Measurements from ENCODE around the gene GNAZ.

GNAZ gene

DNA sequence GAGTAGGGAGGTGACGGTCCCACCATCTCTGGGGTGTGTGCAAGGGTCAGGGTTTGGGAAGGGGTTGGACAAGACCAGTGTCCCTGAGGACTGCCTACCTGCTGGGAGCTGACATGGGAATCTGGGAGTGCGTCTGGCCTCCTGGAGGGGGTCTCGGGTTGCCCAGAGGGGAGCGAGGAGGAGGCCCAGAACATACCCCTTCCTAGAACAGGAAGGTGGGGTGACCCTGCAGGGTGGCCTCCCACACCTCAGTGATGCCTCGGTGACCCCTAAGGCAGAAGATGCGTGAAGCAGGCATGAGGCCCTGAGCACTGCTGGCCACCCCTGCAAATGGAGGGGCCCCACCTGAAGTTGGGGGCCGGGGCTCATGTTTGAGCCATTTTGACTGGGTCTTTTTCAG lies 45.0 kb downstream of the GNAZ start:
- H3K27ac ChIP-seq (ENCODE audit: low read depth, low read length): no peak overlapping the region
- H3K4me1 ChIP-seq (ENCODE audit: insufficient read depth, low read length): peaks cover 5% of the 10 kb centered on the region
- no peak overlapping the region for H3K4me3 ChIP-seq (ENCODE audit: low read depth in 1 of 2, low read length in 2 of 2)
- H3K9me3 ChIP-seq (ENCODE audit: low read length): no peaks in the 10 kb centered on the region
- no peaks in the 10 kb centered on the region for H3K36me3 ChIP-seq (ENCODE audit: insufficient read depth, low read length)
- H3K27me3 ChIP-seq (ENCODE audit: control insufficient read depth in 1 of 2, insufficient read depth in 2 of 2, low read length in 2 of 2): no peaks in the 10 kb centered on the region
- no peak overlapping the region for H3K9ac ChIP-seq (ENCODE audit: low read length)

DNA sequence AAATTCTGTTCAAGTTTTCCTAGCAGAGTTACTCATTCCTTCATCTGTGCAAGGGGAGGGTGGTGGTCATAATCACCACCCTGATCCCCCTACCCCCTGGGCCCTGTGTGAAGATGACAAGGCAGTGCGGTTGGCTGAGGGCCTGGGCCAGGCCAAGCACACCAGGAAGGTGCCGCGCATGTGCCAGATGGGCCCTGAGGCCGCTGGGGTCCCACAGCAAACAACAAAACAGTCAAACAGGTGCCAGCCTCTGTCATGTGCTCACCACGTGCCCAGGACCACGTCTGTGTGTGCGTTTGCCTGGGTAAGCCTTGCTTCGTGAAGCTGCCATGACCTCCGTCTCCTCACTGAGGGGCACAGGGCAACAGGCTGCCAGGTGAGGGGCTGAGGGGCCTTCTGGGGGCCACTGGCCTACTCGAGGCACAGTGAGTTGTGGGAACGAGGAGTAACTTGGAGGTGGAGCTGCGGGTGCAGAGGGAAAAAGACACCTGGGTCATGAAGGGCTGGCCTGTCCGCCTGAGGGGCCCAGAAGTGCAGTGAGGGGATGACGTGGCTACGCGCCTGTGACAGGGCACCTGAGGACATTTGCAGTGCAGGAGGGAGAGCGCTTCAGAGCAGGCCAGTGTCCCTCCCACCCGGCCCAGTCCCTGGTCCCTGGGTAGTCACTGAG lies 45.6 kb downstream of the GNAZ start:
- no peak overlapping the region for H3K9ac ChIP-seq (ENCODE audit: low read length)
- H3K4me3 ChIP-seq (ENCODE audit: low read depth in 1 of 2, low read length in 2 of 2): no peak overlapping the region
- no peaks in the 10 kb centered on the region for H3K36me3 ChIP-seq (ENCODE audit: insufficient read depth, low read length)
- no peaks in the 10 kb centered on the region for H3K9me3 ChIP-seq (ENCODE audit: low read length)
- peaks cover 5% of the 10 kb centered on the region for H3K4me1 ChIP-seq (ENCODE audit: insufficient read depth, low read length)
- no peak overlapping the region for H3K27ac ChIP-seq (ENCODE audit: low read depth, low read length)
- no peaks in the 10 kb centered on the region for H3K27me3 ChIP-seq (ENCODE audit: control insufficient read depth in 1 of 2, insufficient read depth in 2 of 2, low read length in 2 of 2)

DNA sequence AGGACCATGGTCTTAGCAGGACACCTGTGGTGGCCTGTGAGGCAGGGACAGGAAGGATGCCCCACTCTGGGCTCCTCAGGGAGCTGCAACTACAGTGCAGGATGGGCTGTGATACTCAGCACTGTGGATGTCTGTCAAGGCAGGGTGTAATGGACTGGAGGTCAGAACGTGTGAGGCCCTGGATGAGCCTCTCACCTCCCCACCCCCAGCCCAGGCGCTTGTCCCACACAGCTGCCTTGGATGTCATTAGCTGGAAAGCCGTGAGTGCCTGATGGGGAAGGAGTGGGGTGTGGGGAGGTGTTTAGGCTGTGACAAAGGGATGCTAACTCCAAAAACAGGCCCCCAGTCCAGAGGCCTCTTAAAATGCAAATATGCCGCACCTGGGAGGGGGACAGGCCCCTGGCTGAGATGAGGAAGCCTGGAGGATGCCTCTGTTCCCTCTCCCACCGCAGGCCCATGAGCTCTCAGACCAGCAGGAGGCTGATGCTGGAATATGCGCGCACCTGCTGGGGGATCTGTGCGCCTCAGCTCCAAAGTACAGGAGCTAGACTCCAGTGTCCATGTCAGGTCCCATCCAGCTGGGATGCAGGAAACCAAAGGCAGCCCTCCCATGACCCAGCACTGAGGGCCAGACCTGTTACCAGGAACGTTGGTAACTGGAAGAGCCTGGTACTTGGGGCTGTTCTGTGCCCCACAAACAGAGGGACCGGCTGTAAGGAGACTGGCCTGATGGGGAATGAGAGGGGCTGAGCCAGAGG lies 46.4 kb downstream of the GNAZ start:
- no peak overlapping the region for H3K4me3 ChIP-seq (ENCODE audit: low read depth in 1 of 2, low read length in 2 of 2)
- peaks cover 5% of the 10 kb centered on the region for H3K4me1 ChIP-seq (ENCODE audit: insufficient read depth, low read length)
- H3K27me3 ChIP-seq (ENCODE audit: control insufficient read depth in 1 of 2, insufficient read depth in 2 of 2, low read length in 2 of 2): no peaks in the 10 kb centered on the region
- H3K9ac ChIP-seq (ENCODE audit: low read length): no peak overlapping the region
- no peak overlapping the region for H3K27ac ChIP-seq (ENCODE audit: low read depth, low read length)
- H3K9me3 ChIP-seq (ENCODE audit: low read length): no peaks in the 10 kb centered on the region
- H3K36me3 ChIP-seq (ENCODE audit: insufficient read depth, low read length): no peaks in the 10 kb centered on the region

DNA sequence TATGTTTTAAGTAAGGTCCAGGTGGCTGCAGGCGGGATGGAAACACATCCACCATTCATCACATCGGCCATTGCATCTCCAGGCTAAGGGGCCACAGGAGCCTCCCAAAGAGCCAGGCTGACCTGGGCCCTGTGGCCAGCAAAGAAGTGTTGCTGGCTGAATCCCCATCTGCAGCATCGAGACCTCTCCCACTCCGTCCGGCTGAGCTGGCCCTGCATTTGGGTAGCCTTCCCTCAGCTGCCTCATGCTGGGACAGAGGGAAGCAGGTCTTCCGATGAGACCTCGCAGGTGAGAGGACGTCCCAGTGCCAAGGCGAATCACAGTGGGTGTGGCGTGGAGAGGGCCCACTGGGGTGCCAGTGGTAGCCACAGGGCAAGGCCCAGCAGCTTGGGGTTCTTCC lies 47.0 kb downstream of the GNAZ start:
- H3K9ac ChIP-seq (ENCODE audit: low read length): no peak overlapping the region
- H3K27me3 ChIP-seq (ENCODE audit: control insufficient read depth in 1 of 2, insufficient read depth in 2 of 2, low read length in 2 of 2): no peaks in the 10 kb centered on the region

DNA sequence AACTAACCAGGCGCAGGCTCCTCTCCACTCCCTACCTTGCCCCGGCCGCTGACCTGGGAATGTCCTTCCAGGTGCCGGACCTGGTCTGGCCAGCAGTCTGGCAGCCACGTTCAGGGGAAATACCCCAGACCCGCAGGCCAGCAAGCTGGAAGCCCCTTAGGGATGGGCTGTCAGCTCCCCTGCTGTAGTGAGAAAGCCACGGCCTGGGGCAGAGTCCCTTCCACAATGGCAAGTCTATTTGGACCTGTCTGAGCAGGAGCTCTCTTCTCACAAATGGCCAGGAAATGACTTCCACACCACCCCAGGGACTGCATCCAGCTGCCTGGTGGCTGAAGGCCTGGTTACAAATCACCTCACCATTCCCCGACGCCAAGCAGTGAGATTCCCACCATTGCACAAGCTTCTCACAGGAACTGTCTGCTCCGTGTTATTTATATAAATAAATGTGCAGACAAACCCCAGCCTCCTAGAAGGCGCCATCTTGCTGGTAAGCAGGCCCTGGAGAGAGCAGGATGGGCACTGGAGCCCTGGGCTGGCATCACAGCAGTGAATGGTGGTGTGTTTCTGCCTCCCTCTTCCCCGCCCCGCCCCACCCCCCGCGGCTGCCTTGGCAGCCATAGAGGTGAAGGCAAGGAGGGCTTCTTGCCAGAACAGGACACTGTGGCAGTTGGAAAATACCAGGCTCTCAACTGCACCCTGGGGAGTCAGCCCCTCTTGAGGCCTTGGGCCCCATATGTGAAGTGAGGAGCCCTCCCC lies 47.8 kb downstream of the GNAZ start:
- Histone ChIP-seq H3K9me3 (ENCODE audit: low read length) (no peaks in the 10 kb centered on the region), H3K9ac (ENCODE audit: low read length) (no peak overlapping the region), H3K27me3 (ENCODE audit: control insufficient read depth in 1 of 2, insufficient read depth in 2 of 2, low read length in 2 of 2) (no peaks in the 10 kb centered on the region), H3K4me3 (ENCODE audit: low read depth in 1 of 2, low read length in 2 of 2) (no peak overlapping the region), H3K4me1 (ENCODE audit: insufficient read depth, low read length) (peaks cover 5% of the 10 kb centered on the region), H3K36me3 (ENCODE audit: insufficient read depth, low read length) (no peaks in the 10 kb centered on the region), H3K27ac (ENCODE audit: low read depth, low read length) (no peak overlapping the region)

More for the DNA sequence above, 47.0 kb downstream of the GNAZ start:
- no peak overlapping the region for H3K27ac ChIP-seq (ENCODE audit: low read depth, low read length)
- peaks cover 5% of the 10 kb centered on the region for H3K4me1 ChIP-seq (ENCODE audit: insufficient read depth, low read length)
- no peaks in the 10 kb centered on the region for H3K9me3 ChIP-seq (ENCODE audit: low read length)
- H3K36me3 ChIP-seq (ENCODE audit: insufficient read depth, low read length): no peaks in the 10 kb centered on the region
- no peak overlapping the region for H3K4me3 ChIP-seq (ENCODE audit: low read depth in 1 of 2, low read length in 2 of 2)

DNA sequence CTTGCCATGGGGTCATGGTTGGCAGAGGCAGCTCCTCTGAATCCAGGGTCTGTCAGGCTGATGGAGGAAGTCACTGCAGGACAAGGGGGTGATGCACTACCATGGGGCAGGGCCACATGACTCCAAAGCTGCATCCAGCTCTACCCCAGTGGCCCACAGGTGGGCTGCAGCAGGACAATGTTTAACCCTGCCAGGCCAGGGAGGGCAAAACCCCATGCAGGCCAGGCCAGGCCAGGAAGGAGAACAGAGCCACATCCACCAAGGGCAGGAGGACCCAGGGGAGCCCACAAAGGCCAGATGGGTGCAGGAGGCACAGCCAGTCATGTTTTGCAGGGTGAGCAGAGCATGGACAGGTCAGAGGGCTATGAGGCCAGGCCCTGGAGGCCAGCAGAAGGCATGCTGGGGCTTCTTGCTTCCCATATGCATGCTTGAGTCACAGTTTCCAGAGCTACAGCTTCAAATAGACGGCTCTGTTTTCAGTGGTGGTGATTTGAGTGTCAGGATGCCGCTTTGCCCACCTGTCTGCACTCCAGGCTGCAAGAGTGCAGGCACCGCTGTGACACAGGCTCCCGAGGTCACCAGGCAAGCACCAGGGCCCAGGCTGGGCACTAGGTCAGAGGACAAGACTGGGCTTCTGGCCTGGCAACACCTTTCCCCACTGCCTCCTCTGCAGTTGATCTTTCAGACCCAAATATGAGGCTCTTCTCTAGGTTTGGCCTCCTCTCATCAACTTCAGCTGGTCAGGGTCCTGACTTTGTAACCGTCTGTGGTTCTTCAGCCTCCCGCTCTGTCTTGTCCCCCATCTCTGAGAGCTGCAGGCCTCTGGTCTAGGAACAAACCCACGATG lies 48.6 kb downstream of the GNAZ start:
- Histone ChIP-seq H3K9me3 (ENCODE audit: low read length) (no peaks in the 10 kb centered on the region), H3K9ac (ENCODE audit: low read length) (no peak overlapping the region), H3K4me1 (ENCODE audit: insufficient read depth, low read length) (peaks cover 5% of the 10 kb centered on the region), H3K27me3 (ENCODE audit: control insufficient read depth in 1 of 2, insufficient read depth in 2 of 2, low read length in 2 of 2) (no peaks in the 10 kb centered on the region), H3K36me3 (ENCODE audit: insufficient read depth, low read length) (no peaks in the 10 kb centered on the region), H3K27ac (ENCODE audit: low read depth, low read length) (no peak overlapping the region), H3K4me3 (ENCODE audit: low read depth in 1 of 2, low read length in 2 of 2) (no peak overlapping the region)

DNA sequence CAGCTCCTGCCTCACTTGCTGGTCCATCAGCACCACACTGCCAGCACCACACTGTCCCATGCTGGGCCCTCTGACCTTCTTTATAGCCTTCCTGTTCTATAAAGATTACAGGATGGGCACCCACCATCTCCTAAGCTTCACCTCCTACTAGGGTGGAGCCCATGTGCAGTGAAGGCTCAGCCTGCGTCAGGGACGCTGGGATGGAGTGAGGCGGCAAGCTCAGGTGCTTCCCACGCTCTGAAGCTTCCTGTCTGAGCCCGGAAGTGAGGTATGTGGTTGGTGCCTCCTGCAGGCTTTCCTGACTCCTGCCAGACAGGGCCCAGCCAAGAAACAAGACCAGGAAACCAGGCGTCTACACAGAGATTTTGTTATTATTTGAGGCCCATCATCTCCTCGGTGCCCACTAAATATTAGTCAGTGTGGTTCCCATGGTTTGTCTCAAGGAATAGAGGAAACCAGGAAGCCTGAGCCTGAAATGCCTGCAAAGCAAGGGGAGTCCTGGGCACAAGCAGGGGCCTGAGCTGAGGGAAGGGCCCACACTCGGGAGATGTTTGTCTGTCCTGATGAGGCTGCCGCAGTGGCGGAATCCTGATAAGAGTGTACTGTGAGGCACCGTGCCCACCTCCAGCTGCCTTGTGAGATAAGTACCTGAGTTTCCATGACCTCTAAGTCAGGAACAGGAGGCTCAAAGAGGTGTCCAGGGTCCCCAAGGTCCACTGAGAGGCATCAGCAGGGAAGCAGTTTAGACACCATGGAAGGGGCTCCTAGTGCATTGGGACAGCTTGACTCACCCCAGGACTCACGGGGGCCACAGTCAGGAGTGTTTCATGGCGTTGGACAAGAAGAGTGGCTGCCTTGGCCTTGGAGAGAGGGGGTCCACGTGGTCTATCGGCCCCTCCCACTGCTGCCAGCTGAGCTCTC lies 49.4 kb downstream of the GNAZ start:
- Histone ChIP-seq H3K27me3 (ENCODE audit: control insufficient read depth in 1 of 2, insufficient read depth in 2 of 2, low read length in 2 of 2) (no peaks in the 10 kb centered on the region), H3K27ac (ENCODE audit: low read depth, low read length) (no peak overlapping the region), H3K9ac (ENCODE audit: low read length) (no peak overlapping the region), H3K9me3 (ENCODE audit: low read length) (no peaks in the 10 kb centered on the region), H3K36me3 (ENCODE audit: insufficient read depth, low read length) (no peaks in the 10 kb centered on the region), H3K4me1 (ENCODE audit: insufficient read depth, low read length) (peaks cover 6% of the 10 kb centered on the region), H3K4me3 (ENCODE audit: low read depth in 1 of 2, low read length in 2 of 2) (no peak overlapping the region)

DNA sequence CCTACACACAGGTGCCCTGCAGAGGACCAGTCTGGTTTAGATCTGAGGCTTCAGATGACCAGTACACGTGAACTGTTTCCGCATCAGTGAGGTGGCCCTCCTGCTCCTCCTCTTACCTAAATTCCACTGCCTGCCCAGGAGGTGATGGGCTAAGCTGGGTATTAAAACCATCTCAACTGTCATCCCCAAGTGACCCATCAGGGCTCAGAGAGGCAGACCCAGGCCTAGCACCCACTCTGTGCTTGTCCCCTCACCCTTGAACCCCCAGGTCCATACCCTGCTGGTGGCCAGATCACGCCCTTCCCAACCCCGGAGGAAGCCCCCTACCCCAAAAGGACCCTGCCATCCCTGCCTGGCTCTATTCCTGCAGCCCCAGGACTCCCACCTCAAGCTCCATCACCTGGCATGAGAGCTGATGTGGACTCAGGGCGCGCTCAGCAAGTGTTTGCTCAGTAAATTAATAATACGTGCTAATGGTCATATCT lies 50.1 kb downstream of the GNAZ start:
- Histone ChIP-seq H3K4me1 (ENCODE audit: insufficient read depth, low read length) (peaks cover 9% of the 10 kb centered on the region), H3K9ac (ENCODE audit: low read length) (no peak overlapping the region), H3K27me3 (ENCODE audit: control insufficient read depth in 1 of 2, insufficient read depth in 2 of 2, low read length in 2 of 2) (no peaks in the 10 kb centered on the region), H3K27ac (ENCODE audit: low read depth, low read length) (no peak overlapping the region), H3K9me3 (ENCODE audit: low read length) (no peaks in the 10 kb centered on the region), H3K36me3 (ENCODE audit: insufficient read depth, low read length) (no peaks in the 10 kb centered on the region), H3K4me3 (ENCODE audit: low read depth in 1 of 2, low read length in 2 of 2) (no peak overlapping the region)

DNA sequence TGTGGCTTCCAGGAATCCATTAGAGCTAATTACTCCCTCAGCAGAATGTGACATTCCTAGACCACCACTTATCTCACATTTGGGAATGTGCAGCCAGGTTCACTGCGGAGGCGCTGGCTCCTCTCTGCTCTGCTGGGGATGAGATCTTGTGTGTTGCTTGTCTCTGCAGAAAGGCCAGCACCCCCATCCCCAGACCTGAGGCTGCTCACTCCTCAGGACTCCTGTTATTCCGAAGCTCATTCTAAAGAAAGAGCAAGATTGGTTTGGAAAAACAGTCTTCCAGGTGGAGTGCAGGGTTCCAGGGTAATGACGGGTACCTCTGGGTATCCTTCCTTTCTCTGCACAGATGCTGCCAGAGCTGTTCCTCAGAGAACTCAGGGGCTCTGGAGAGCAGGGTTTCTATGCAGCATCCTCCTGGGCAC lies 50.7 kb downstream of the GNAZ start:
- peaks cover 9% of the 10 kb centered on the region for H3K4me1 ChIP-seq (ENCODE audit: insufficient read depth, low read length)
- H3K27me3 ChIP-seq (ENCODE audit: control insufficient read depth in 1 of 2, insufficient read depth in 2 of 2, low read length in 2 of 2): no peaks in the 10 kb centered on the region
- no peak overlapping the region for H3K9ac ChIP-seq (ENCODE audit: low read length)
- H3K36me3 ChIP-seq (ENCODE audit: insufficient read depth, low read length): no peaks in the 10 kb centered on the region
- H3K9me3 ChIP-seq (ENCODE audit: low read length): no peaks in the 10 kb centered on the region
- H3K27ac ChIP-seq (ENCODE audit: low read depth, low read length): no peak overlapping the region
- H3K4me3 ChIP-seq (ENCODE audit: low read depth in 1 of 2, low read length in 2 of 2): no peak overlapping the region

DNA sequence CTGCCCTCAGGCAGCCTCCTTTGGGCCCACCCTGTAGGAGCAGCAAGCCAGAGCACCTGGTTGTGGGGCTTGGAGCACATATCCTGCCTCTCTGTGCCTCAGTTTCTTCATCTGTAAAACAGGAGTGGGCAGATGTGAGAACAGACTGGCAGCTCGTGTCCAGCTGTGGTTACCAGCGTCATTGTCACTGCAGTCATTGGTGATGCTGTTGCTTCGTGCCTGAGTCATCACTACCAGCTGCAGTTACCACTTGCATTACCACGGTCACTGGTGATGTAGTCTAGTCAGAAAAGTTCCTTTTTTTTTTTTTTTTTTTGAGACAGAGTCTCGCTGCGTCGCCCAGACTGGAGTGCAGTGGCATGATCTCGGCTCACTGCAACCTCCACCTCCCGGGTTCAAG lies 51.1 kb downstream of the GNAZ start:
- Histone ChIP-seq H3K4me3 (ENCODE audit: low read depth in 1 of 2, low read length in 2 of 2) (no peak overlapping the region), H3K36me3 (ENCODE audit: insufficient read depth, low read length) (no peaks in the 10 kb centered on the region), H3K27ac (ENCODE audit: low read depth, low read length) (no peak overlapping the region), H3K9ac (ENCODE audit: low read length) (no peak overlapping the region), H3K9me3 (ENCODE audit: low read length) (no peaks in the 10 kb centered on the region), H3K27me3 (ENCODE audit: control insufficient read depth in 1 of 2, insufficient read depth in 2 of 2, low read length in 2 of 2) (no peaks in the 10 kb centered on the region), H3K4me1 (ENCODE audit: insufficient read depth, low read length) (peaks cover 9% of the 10 kb centered on the region)

Measured in muscle layer of colon (tissue), 2 donors.